ENCODE measurements around the gene ERN2. TPM values are rescaled to one million over a fixed set of nuclear protein-coding genes. Genes with fewer than 3 reads are reported as not detected.

The ERN2 gene
- total RNA-seq, 1 experiment from 2014 or later, result 1.8 TPM

DNA sequence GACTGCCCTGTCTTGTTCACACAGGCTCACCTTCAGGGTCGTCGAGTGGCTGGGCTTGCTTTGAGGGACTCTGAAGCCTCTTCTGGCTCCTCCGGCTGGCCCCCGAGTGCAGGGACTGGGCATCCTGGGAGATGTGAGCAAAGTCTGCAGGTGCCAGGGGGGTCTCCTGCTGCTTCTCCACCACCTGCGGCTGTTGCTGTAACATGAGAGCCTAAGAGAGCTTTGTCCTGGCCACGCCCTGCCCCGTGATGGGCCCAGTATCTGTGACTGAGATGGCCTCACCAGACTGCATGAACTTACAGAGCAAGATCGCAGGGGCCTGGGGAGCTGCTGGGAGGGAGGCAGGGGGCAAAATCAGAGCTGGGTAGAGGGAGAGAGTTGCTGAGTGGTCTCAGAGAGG lies 12.5 kb downstream of the ERN2 start:
- 0 out of 2 replicates have a peak overlapping the region, but pooled peaks have one; percentile 6 for H3K4me3 Mint-ChIP-seq
- TF ChIP-seq ZNF423 (CRISPR knock-in tag; IDR thresholded peaks at IDR 0.05) (peak; percentile 64; the same call in 1 of the 2 replicates), TCF7 (CRISPR knock-in tag; IDR thresholded peaks at IDR 0.05; ENCODE audit: low read depth) (no peak), NR2C2 (CRISPR knock-in tag; IDR thresholded peaks at IDR 0.05) (no peak), ZNF219 (CRISPR knock-in tag; IDR thresholded peaks at IDR 0.05; ENCODE audit: borderline replicate concordance) (no peak), CBFB (CRISPR knock-in tag; IDR thresholded peaks at IDR 0.05; ENCODE audit: low read depth) (no peak), TEAD1 (CRISPR knock-in tag; IDR thresholded peaks at IDR 0.05) (no peak)
- TF ChIP-seq, protein P1, sequence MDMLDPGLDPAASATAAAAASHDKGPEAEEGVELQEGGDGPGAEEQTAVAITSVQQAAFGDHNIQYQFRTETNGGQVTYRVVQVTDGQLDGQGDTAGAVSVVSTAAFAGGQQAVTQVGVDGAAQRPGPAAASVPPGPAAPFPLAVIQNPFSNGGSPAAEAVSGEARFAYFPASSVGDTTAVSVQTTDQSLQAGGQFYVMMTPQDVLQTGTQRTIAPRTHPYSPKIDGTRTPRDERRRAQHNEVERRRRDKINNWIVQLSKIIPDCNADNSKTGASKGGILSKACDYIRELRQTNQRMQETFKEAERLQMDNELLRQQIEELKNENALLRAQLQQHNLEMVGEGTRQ (CRISPR knock-in tag; IDR thresholded peaks at IDR 0.05), result 0 out of 2 replicates have a peak, but pooled peaks have one; percentile 15
- CTCF ChIA-PET, result interaction anchor here (0.8 to 2.5 kb wide), 3 partner anchors 11 to 27 kb away, joined by 3 to 18 read pairs (median 3); no protein-coding TSS in a partner anchor

DNA sequence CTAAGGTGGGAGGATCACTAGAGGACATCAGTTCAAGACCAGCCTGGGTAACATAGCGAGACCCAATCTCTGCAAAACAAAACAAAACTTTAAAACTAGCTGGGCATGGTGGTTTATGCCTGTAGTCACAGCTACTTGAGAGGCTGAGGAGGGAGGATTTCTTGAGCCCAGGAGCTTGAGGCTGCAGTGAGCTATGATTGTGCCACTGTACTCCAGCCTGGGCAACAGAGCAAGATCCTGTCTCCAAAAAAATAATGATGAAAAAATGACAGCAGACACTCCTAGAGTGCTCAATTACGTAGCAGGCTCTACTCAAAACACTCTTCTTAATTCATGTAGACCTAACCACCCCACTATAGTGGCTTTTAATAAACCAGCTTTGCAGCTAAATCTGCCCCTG lies 12.9 kb downstream of the ERN2 start:
- no peak for ATAC-seq
- POLR2A ChIA-PET, result no interaction called here
- no peak overlapping the region; the same call in 1 of the 2 replicates for H3K27ac Mint-ChIP-seq
- H3K36me3 Mint-ChIP-seq, result peaks cover 7% of the 10 kb centered on the region
- H3K4me1 Mint-ChIP-seq, result peaks cover 18% of the 10 kb centered on the region
- H3K4me3 Mint-ChIP-seq, result no peak overlapping the region
- TF ChIP-seq GTF2I (CRISPR knock-in tag; conservative IDR thresholded peaks at IDR 0.05) (no peak), ZNF121 (CRISPR knock-in tag; IDR thresholded peaks at IDR 0.05) (peak; percentile 69; the same call in 1 of the 2 replicates)
- CTCF ChIA-PET, result interaction anchor here (1.5 to 2.5 kb wide), 2 partner anchors 22 to 28 kb away, joined by 3 to 18 read pairs; no protein-coding TSS in a partner anchor
- H3K27me3 Mint-ChIP-seq (ENCODE audit: low read depth), result peaks cover 16% of the 10 kb centered on the region
- H3K9me3 Mint-ChIP-seq, result peaks cover 12% of the 10 kb centered on the region
- DNase-seq (ENCODE audit: low spot score), result no peak

More for the DNA sequence above, 12.5 kb downstream of the ERN2 start:
- POLR2A ChIA-PET, result no interaction called here
- H3K36me3 Mint-ChIP-seq, result peaks cover 7% of the 10 kb centered on the region
- peak; percentile 65 for DNase-seq (ENCODE audit: low spot score)
- peaks cover 16% of the 10 kb centered on the region for H3K27me3 Mint-ChIP-seq (ENCODE audit: low read depth)
- H3K9me3 Mint-ChIP-seq, result peaks cover 12% of the 10 kb centered on the region
- ATAC-seq, result peak; percentile 92
- peak overlapping the region; percentile 88 for H3K27ac Mint-ChIP-seq
- peaks cover 16% of the 10 kb centered on the region for H3K4me1 Mint-ChIP-seq

DNA sequence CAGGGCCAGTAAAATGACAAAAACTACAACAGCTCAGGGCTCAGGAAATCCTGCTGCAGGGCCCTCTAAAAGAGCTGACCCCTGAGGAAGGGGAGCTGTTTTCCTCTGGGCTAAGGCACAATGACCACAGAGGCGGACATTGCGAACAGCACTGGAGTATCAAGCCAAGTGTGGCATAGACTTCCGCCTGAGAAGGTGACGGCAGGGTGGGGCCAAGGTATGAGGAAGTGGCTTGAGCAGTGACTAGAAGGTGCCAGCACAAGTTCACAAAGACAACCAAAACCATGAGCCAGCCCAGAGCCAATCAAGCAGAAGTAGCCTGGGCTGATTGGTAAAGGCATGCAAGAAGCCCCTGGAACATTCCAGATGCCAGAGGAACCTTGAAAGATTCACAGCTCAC lies 13.9 kb downstream of the ERN2 start:
- POLR2A ChIA-PET, result no interaction called here
- no peak for ATAC-seq
- Mint-ChIP-seq H3K27ac (no peak overlapping the region), H3K4me1 (peaks cover 25% of the 10 kb centered on the region), H3K4me3 (no peak overlapping the region), H3K36me3 (peaks cover 7% of the 10 kb centered on the region), H3K9me3 (peaks cover 12% of the 10 kb centered on the region), H3K27me3 (ENCODE audit: low read depth) (peaks cover 16% of the 10 kb centered on the region)
- CTCF ChIA-PET, result interaction anchor here (1.5 to 2.5 kb wide), 2 partner anchors 21 to 29 kb away, joined by 3 to 18 read pairs; no protein-coding TSS in a partner anchor
- no peak for DNase-seq (ENCODE audit: low spot score)
- TF ChIP-seq, protein P2, sequence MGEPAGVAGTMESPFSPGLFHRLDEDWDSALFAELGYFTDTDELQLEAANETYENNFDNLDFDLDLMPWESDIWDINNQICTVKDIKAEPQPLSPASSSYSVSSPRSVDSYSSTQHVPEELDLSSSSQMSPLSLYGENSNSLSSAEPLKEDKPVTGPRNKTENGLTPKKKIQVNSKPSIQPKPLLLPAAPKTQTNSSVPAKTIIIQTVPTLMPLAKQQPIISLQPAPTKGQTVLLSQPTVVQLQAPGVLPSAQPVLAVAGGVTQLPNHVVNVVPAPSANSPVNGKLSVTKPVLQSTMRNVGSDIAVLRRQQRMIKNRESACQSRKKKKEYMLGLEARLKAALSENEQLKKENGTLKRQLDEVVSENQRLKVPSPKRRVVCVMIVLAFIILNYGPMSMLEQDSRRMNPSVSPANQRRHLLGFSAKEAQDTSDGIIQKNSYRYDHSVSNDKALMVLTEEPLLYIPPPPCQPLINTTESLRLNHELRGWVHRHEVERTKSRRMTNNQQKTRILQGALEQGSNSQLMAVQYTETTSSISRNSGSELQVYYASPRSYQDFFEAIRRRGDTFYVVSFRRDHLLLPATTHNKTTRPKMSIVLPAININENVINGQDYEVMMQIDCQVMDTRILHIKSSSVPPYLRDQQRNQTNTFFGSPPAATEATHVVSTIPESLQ (CRISPR knock-in tag; IDR thresholded peaks at IDR 0.05), result no peak
- TF ChIP-seq NFYB (CRISPR knock-in tag; conservative IDR thresholded peaks at IDR 0.05; ENCODE audit: low read depth) (no peak), NFATC4 (CRISPR knock-in tag; IDR thresholded peaks at IDR 0.05) (no peak), ETV6 (CRISPR knock-in tag; IDR thresholded peaks at IDR 0.05) (no peak), CREB1 (CRISPR knock-in tag; IDR thresholded peaks at IDR 0.05) (no peak), SMAD4 (CRISPR knock-in tag; IDR thresholded peaks at IDR 0.05) (no peak), ZNF219 (CRISPR knock-in tag; IDR thresholded peaks at IDR 0.05; ENCODE audit: borderline replicate concordance) (no peak), ELF4 (CRISPR knock-in tag; IDR thresholded peaks at IDR 0.05; ENCODE audit: low read depth) (no peak), NR1H2 (CRISPR knock-in tag; IDR thresholded peaks at IDR 0.05) (no peak), TEAD1 (CRISPR knock-in tag; IDR thresholded peaks at IDR 0.05) (no peak), ESRRA (CRISPR knock-in tag; IDR thresholded peaks at IDR 0.05; ENCODE audit: borderline replicate concordance) (no peak), SOX15 (CRISPR knock-in tag; IDR thresholded peaks at IDR 0.05) (no peak)
- TF ChIP-seq, protein P3, sequence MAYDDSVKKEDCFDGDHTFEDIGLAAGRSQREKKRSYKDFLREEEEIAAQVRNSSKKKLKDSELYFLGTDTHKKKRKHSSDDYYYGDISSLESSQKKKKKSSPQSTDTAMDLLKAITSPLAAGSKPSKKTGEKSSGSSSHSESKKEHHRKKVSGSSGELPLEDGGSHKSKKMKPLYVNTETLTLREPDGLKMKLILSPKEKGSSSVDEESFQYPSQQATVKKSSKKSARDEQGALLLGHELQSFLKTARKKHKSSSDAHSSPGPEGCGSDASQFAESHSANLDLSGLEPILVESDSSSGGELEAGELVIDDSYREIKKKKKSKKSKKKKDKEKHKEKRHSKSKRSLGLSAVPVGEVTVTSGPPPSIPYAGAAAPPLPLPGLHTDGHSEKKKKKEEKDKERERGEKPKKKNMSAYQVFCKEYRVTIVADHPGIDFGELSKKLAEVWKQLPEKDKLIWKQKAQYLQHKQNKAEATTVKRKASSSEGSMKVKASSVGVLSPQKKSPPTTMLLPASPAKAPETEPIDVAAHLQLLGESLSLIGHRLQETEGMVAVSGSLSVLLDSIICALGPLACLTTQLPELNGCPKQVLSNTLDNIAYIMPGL (CRISPR knock-in tag; IDR thresholded peaks at IDR 0.05), result no peak
- TF ChIP-seq, protein P4, sequence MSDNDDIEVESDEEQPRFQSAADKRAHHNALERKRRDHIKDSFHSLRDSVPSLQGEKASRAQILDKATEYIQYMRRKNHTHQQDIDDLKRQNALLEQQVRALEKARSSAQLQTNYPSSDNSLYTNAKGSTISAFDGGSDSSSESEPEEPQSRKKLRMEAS (CRISPR knock-in tag; IDR thresholded peaks at IDR 0.05), result no peak
- TF ChIP-seq, protein P5, sequence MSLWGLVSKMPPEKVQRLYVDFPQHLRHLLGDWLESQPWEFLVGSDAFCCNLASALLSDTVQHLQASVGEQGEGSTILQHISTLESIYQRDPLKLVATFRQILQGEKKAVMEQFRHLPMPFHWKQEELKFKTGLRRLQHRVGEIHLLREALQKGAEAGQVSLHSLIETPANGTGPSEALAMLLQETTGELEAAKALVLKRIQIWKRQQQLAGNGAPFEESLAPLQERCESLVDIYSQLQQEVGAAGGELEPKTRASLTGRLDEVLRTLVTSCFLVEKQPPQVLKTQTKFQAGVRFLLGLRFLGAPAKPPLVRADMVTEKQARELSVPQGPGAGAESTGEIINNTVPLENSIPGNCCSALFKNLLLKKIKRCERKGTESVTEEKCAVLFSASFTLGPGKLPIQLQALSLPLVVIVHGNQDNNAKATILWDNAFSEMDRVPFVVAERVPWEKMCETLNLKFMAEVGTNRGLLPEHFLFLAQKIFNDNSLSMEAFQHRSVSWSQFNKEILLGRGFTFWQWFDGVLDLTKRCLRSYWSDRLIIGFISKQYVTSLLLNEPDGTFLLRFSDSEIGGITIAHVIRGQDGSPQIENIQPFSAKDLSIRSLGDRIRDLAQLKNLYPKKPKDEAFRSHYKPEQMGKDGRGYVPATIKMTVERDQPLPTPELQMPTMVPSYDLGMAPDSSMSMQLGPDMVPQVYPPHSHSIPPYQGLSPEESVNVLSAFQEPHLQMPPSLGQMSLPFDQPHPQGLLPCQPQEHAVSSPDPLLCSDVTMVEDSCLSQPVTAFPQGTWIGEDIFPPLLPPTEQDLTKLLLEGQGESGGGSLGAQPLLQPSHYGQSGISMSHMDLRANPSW (CRISPR knock-in tag; conservative IDR thresholded peaks at IDR 0.05; ENCODE audit: low read depth), result no peak
- TF ChIP-seq, protein P6, sequence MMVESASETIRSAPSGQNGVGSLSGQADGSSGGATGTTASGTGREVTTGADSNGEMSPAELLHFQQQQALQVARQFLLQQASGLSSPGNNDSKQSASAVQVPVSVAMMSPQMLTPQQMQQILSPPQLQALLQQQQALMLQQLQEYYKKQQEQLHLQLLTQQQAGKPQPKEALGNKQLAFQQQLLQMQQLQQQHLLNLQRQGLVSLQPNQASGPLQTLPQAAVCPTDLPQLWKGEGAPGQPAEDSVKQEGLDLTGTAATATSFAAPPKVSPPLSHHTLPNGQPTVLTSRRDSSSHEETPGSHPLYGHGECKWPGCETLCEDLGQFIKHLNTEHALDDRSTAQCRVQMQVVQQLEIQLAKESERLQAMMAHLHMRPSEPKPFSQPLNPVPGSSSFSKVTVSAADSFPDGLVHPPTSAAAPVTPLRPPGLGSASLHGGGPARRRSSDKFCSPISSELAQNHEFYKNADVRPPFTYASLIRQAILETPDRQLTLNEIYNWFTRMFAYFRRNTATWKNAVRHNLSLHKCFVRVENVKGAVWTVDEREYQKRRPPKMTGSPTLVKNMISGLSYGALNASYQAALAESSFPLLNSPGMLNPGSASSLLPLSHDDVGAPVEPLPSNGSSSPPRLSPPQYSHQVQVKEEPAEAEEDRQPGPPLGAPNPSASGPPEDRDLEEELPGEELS (CRISPR knock-in tag; IDR thresholded peaks at IDR 0.05), result no peak

All from WTC11 (cell line).